ENCODE results near the gene SAMD15. TPM values are rescaled to one million over a fixed set of nuclear protein-coding genes. Genes with fewer than 3 reads are reported as not detected.
"Not testable (repeated sequence)": the region's sequence is repeated elsewhere in the genome, so short reads cannot be mapped to it uniquely, and the experiment has no call there.

The SAMD15 gene
- total RNA-seq, result under 1 TPM in 1 of 4 donors, not detected in 3; 0.64 TPM

- WGBS, 2 donors, result 1% methylated on average over 16 to 55 of the region's 69 CpGs
- TF ChIP-seq CTCF (IDR thresholded peaks at IDR 0.05) (no peak), POLR2A (IDR thresholded peaks at IDR 0.05) (no peak)
- intact Hi-C loops (cut with DNase I; ENCODE audit: low total_unique reads), result no loop called here
- peak; percentile 69 to 95 for DNase-seq (ENCODE audit: low spot score in 2 of 2)
- peak within 1 kb of the TSS; percentile 71 for H3K4me3 ChIP-seq (ENCODE audit: low read depth, poor library complexity, severe bottlenecking)
These were observed at the start of gene SAMD15, which contains the start of gene TMED8 for GRCh38 chr14:77376771-77377501. Gene SAMD15, plus strand, starts transcription at chr14:77377379. Its CDS starts 40 bp downstream, at chr14:77377419. Gene TMED8, minus strand, starts transcription at chr14:77377094. Its CDS starts 41 bp downstream, at chr14:77377053.

DNA sequence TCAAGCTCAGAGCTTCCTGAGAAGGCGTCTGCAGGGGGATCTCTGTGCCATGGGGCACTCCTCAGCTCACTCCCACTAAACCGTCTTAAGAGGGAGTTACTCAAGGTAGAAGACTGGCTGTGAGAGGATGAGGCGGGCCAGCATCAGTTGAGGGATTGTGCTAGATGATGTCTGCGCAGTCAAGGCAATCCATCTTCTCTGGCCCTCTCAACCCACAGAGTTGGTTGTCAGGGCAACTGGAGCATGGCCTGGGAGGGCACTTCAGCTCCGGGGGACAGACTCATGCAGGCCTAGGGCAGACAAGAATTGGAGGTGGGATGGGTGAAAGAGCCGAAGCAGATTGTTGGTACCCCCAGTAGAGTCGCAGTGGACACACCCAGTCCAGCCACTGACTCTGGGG lies 47.3 kb upstream of the SAMD15 start:
- intact Hi-C loops (cut with DNase I; ENCODE audit: low total_unique reads), result no loop called here
- H3K4me3 ChIP-seq (ENCODE audit: low read depth, poor library complexity, severe bottlenecking), result no peak overlapping the region
- WGBS, 2 donors, result 88 to 91% methylated on average over 7 of the region's 7 CpGs
- peak in 1 of 2 donors; percentile 60 for DNase-seq (ENCODE audit: low spot score in 2 of 2)
- TF ChIP-seq POLR2A (IDR thresholded peaks at IDR 0.05) (no peak), CTCF (IDR thresholded peaks at IDR 0.05) (no peak)

GRCh38 chr14:77335576-77335975 lies 41.6 kb upstream of the SAMD15 start:
- H3K4me3 ChIP-seq (ENCODE audit: low read depth, poor library complexity, severe bottlenecking), result no peak overlapping the region
- 74 to 78% methylated on average over 3 of the region's 3 CpGs for WGBS, 2 donors
- DNase-seq (ENCODE audit: low spot score in 2 of 2), result no peak
- intact Hi-C loops (cut with DNase I; ENCODE audit: low total_unique reads), result no loop called here
- no peak for TF ChIP-seq CTCF (IDR thresholded peaks at IDR 0.05)
- no peak for TF ChIP-seq POLR2A (IDR thresholded peaks at IDR 0.05)

GRCh38 chr14:77337255-77337654 lies 39.9 kb upstream of the SAMD15 start:
- intact Hi-C loops (cut with DNase I; ENCODE audit: low total_unique reads); DNase-seq (ENCODE audit: low spot score in 2 of 2): not testable (repeated sequence)

GRCh38 chr14:77337880-77338279 lies 39.3 kb upstream of the SAMD15 start:
- intact Hi-C loops (cut with DNase I; ENCODE audit: low total_unique reads), result no loop called here
- no peak for DNase-seq (ENCODE audit: low spot score in 2 of 2)
- WGBS, 2 donors, result 89 to 92% methylated on average over 3 of the region's 3 CpGs
- no peak for TF ChIP-seq POLR2A (IDR thresholded peaks at IDR 0.05)
- TF ChIP-seq CTCF (IDR thresholded peaks at IDR 0.05), result no peak
- H3K4me3 ChIP-seq (ENCODE audit: low read depth, poor library complexity, severe bottlenecking), result no peak overlapping the region

More at GRCh38 chr14:77337255-77337654, 39.9 kb upstream of the SAMD15 start:
- not testable (repeated sequence) for H3K4me3 ChIP-seq (ENCODE audit: low read depth, poor library complexity, severe bottlenecking)
- WGBS, 2 donors, result 92 to 93% methylated on average over 9 of the region's 9 CpGs

GRCh38 chr14:77338302-77338701 lies 38.9 kb upstream of the SAMD15 start:
- intact Hi-C loops (cut with DNase I; ENCODE audit: low total_unique reads), result no loop called here
- TF ChIP-seq POLR2A (IDR thresholded peaks at IDR 0.05) (no peak), CTCF (IDR thresholded peaks at IDR 0.05) (no peak)
- 84 to 88% methylated on average over 2 of the region's 2 CpGs for WGBS, 2 donors

More at GRCh38 chr14:77338302-77338701, 38.9 kb upstream of the SAMD15 start:
- no peak for DNase-seq (ENCODE audit: low spot score in 2 of 2)
- H3K4me3 ChIP-seq (ENCODE audit: low read depth, poor library complexity, severe bottlenecking), result no peak overlapping the region

All from lower leg skin (tissue), 4 donors.